Globus pallidus (tissue), 1 donor: ENCODE results near the gene IL17RE.

Source experiments
- DNase-seq: peaks from one replicate; pipeline ENCODE4 v3.0.0-alpha.2; 2015; ENCODE audit warnings: low spot score

Gene IL17RE

GRCh38 chr3:9955611-9956352 is 53.1 kb downstream of the IL17RE start:
- DNase-seq: no peak

GRCh38 chr3:9957214-9957613 is 54.6 kb downstream of the IL17RE start:
- no peak for DNase-seq

- no peak for DNase-seq
These were observed 62.7 kb downstream of the IL17RE start for GRCh38 chr3:9965200-9965875.
